GM23338 (cell line): ENCODE results near the gene HOXA11.
A peak's percentile ranks its signal among the peaks of the same experiment; 100 is the strongest.

Experiments used
- CREB1 ChIP-seq: fragments of 250-450 bp; sonication (Bioruptor Pico); IDR thresholded peaks from 2 replicates; pipeline ENCODE4 v1.5.0; 2020; ENCODE audit warnings: low read depth, mild to moderate bottlenecking, moderate library complexity
- CTCF ChIP-seq, 2 experiments: fragments of 200-600 bp in 1 of 2; sonication (generic) in 1 of 2; conservative IDR thresholded peaks; 2 replicates each; pipeline versions ENCODE4 v1.5.1 to v1.6.1; 2016 to 2017; ENCODE audit warnings: antibody characterized with exemption in 2 of 2, low read depth in 2 of 2, mild to moderate bottlenecking in 2 of 2, moderate library complexity in 1 of 2
- ETS1 ChIP-seq: IDR thresholded peaks from 2 replicates; pipeline ENCODE4 v1.6.1; 2016; ENCODE audit warnings: antibody characterized with exemption
- EZH2 ChIP-seq: fragments of 200-600 bp; sonication (generic); IDR thresholded peaks from one replicate; pipeline ENCODE4 v1.8.0; 2017; ENCODE audit warnings: antibody characterized with exemption, mild to moderate bottlenecking, low read depth; ENCODE audit not compliant: unreplicated experiment
- EZH2phosphoT487 ChIP-seq: fragments of 200-600 bp; sonication (generic); IDR thresholded peaks from one replicate; pipeline ENCODE4 v1.8.1; 2018; ENCODE audit warnings: antibody characterized with exemption; ENCODE audit not compliant: unreplicated experiment
- JUNB ChIP-seq: IDR thresholded peaks from one replicate; pipeline ENCODE4 v1.6.1; 2016; ENCODE audit warnings: antibody characterized with exemption; ENCODE audit not compliant: unreplicated experiment
- POLR2AphosphoS5 ChIP-seq: IDR thresholded peaks from 2 replicates; pipeline ENCODE4 v1.6.1; 2016; ENCODE audit warnings: antibody characterized with exemption, low read depth
- REST ChIP-seq: IDR thresholded peaks from one replicate; pipeline ENCODE4 v1.6.1; 2018; ENCODE audit warnings: antibody characterized with exemption; ENCODE audit not compliant: unreplicated experiment
- ZNF114 ChIP-seq: fragments of 250-450 bp; sonication (Bioruptor Pico); IDR thresholded peaks from 2 replicates; pipeline ENCODE4 v1.5.0; 2020; ENCODE audit warnings: mild to moderate bottlenecking, moderate library complexity
- ZNF331 ChIP-seq: fragments of 250-450 bp; sonication (Bioruptor Pico); IDR thresholded peaks from 2 replicates; pipeline ENCODE4 v1.5.0; 2020; ENCODE audit warnings: low read depth, mild to moderate bottlenecking, moderate library complexity

- TF ChIP-seq CREB1 (CRISPR knock-in tag): no peak
- no peak for TF ChIP-seq CTCF (conservative IDR thresholded peaks at IDR 0.05; ENCODE audit: low read depth in 2 of 2)
- TF ChIP-seq POLR2AphosphoS5: no peak
- peak; percentile 88 for TF ChIP-seq EZH2
- no peak for TF ChIP-seq REST
- TF ChIP-seq EZH2phosphoT487: peak; percentile 97
- no peak for TF ChIP-seq JUNB
- no peak for TF ChIP-seq ETS1
- no peak for TF ChIP-seq ZNF331
- no peak for TF ChIP-seq ZNF114 (CRISPR knock-in tag)
Measured at GRCh38 chr7:27191833-27192545, 7.0 kb upstream of the HOXA11 start.
